ENCODE data around the gene ZSWIM4.

Gene ZSWIM4

GRCh38 chr19:13762635-13763235 lies 32.5 kb upstream of the ZSWIM4 start:
- no peak for TF ChIP-seq EZH2phosphoT487 (IDR thresholded peaks at IDR 0.05; ENCODE audit: low read depth)
- TF ChIP-seq, protein P1, sequence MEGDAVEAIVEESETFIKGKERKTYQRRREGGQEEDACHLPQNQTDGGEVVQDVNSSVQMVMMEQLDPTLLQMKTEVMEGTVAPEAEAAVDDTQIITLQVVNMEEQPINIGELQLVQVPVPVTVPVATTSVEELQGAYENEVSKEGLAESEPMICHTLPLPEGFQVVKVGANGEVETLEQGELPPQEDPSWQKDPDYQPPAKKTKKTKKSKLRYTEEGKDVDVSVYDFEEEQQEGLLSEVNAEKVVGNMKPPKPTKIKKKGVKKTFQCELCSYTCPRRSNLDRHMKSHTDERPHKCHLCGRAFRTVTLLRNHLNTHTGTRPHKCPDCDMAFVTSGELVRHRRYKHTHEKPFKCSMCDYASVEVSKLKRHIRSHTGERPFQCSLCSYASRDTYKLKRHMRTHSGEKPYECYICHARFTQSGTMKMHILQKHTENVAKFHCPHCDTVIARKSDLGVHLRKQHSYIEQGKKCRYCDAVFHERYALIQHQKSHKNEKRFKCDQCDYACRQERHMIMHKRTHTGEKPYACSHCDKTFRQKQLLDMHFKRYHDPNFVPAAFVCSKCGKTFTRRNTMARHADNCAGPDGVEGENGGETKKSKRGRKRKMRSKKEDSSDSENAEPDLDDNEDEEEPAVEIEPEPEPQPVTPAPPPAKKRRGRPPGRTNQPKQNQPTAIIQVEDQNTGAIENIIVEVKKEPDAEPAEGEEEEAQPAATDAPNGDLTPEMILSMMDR (IDR thresholded peaks at IDR 0.05; ENCODE audit: low read depth, low read length): no peak
- H3K36me3 ChIP-seq (replicated peaks; ENCODE audit: low read depth, low read length): peaks cover 19% of the 10 kb centered on the region
- H3K4me3 ChIP-seq (ENCODE audit: low read length): no peak overlapping the region
- no peak overlapping the region for H3K4me2 ChIP-seq (ENCODE audit: low read length)
- no peak overlapping the region for H3K27ac ChIP-seq (ENCODE audit: low read length)
- H4K20me1 ChIP-seq (ENCODE audit: insufficient read depth, low read length): no peaks in the 10 kb centered on the region; the same call in 1 of the 2 replicates
- H3K9ac ChIP-seq (ENCODE audit: low read length): no peak overlapping the region
- H3K4me1 ChIP-seq (ENCODE audit: low read length): peaks cover 8% of the 10 kb centered on the region
- no peaks in the 10 kb centered on the region for H3K27me3 ChIP-seq (ENCODE audit: low read depth, low read length)
- H3K79me2 ChIP-seq (ENCODE audit: low read length): peaks cover 20% of the 10 kb centered on the region
- no peaks in the 10 kb centered on the region for H3K9me3 ChIP-seq (ENCODE audit: insufficient read depth, low read length)
- H2AFZ ChIP-seq (ENCODE audit: low read depth, low read length): no peak overlapping the region

- Histone ChIP-seq H3K4me1 (ENCODE audit: low read length) (peaks cover 8% of the 10 kb centered on the region), H3K36me3 (replicated peaks; ENCODE audit: low read depth, low read length) (peaks cover 18% of the 10 kb centered on the region), H3K9ac (ENCODE audit: low read length) (no peak overlapping the region), H3K4me3 (ENCODE audit: low read length) (peak overlapping the region; percentile 88), H3K79me2 (ENCODE audit: low read length) (peaks cover 20% of the 10 kb centered on the region), H4K20me1 (ENCODE audit: insufficient read depth, low read length) (no peaks in the 10 kb centered on the region; the same call in 1 of the 2 replicates), H3K4me2 (ENCODE audit: low read length) (no peak overlapping the region), H3K27ac (ENCODE audit: low read length) (no peak overlapping the region), H3K27me3 (ENCODE audit: low read depth, low read length) (no peaks in the 10 kb centered on the region), H2AFZ (ENCODE audit: low read depth, low read length) (no peak overlapping the region), H3K9me3 (ENCODE audit: insufficient read depth, low read length) (no peaks in the 10 kb centered on the region)
- TF ChIP-seq, protein P1 (IDR thresholded peaks at IDR 0.05; ENCODE audit: low read depth, low read length): no peak
Measured at GRCh38 chr19:13763265-13763664, 32.0 kb upstream of the ZSWIM4 start.

DNA sequence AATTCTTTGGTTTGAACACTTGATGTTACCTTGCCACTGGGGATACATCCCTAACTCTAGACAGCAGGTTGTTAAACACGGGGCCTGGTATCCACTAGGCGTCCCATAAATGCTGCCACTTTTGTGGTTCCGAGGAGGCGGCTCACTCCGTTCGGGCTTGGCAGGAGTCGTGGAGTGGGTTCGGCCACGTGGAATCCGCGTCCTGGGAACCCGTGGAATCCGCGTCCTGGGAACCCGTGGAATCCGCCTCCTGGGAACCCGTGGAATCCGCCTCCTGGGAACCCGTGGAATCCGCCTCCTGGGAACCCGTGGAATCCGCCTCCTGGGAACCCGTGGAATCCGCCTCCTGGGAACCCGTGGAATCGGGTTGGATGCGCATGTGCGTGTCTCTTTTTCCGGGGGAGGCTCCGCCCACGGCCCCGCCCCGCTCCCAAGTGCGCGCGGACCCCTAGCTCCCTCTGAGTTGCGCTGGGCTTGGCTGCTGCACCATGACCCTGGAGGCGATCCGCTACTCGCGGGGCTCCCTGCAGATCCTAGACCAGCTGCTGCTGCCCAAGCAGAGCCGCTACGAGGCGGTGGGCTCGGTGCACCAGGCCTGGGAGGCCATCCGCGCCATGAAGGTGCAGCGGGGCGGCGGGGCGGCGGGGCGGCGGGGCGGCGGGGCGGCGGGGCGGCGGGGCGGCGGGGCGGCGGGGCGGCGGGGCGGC lies 31.0 kb upstream of the ZSWIM4 start, which contains the start of gene MRI1:
Gene MRI1, plus strand, starts transcription at position 422 of the 707 bp plus-strand sequence. Its CDS starts 67 bp downstream, at position 489.
- H3K9ac ChIP-seq (ENCODE audit: low read length): peak within 1 kb of the TSS; percentile 76
- H3K4me3 ChIP-seq (ENCODE audit: low read length): peak within 1 kb of the TSS; percentile 88
- H3K36me3 ChIP-seq (replicated peaks; ENCODE audit: low read depth, low read length): peaks cover 21% of the 10 kb centered on the region
- TF ChIP-seq, protein P1 (IDR thresholded peaks at IDR 0.05; ENCODE audit: low read depth, low read length): no peak
- TF ChIP-seq EZH2phosphoT487 (IDR thresholded peaks at IDR 0.05; ENCODE audit: low read depth): no peak
- H2AFZ ChIP-seq (ENCODE audit: low read depth, low read length): peak within 1 kb of the TSS; percentile 73; the same call in 1 of the 2 replicates
- H3K27me3 ChIP-seq (ENCODE audit: low read depth, low read length): no peaks in the 10 kb centered on the region
- peaks cover 20% of the 10 kb centered on the region for H3K79me2 ChIP-seq (ENCODE audit: low read length)
- H3K9me3 ChIP-seq (ENCODE audit: insufficient read depth, low read length): no peaks in the 10 kb centered on the region
- H4K20me1 ChIP-seq (ENCODE audit: insufficient read depth, low read length): no peaks in the 10 kb centered on the region; the same call in 1 of the 2 replicates
- H3K4me1 ChIP-seq (ENCODE audit: low read length): peaks cover 8% of the 10 kb centered on the region
- peak within 1 kb of the TSS; percentile 11; the same call in 1 of the 2 replicates for H3K27ac ChIP-seq (ENCODE audit: low read length)
- H3K4me2 ChIP-seq (ENCODE audit: low read length): peak within 1 kb of the TSS; percentile 96

- Histone ChIP-seq H3K36me3 (replicated peaks; ENCODE audit: low read depth, low read length) (peaks cover 22% of the 10 kb centered on the region), H2AFZ (ENCODE audit: low read depth, low read length) (no peak overlapping the region), H3K9me3 (ENCODE audit: insufficient read depth, low read length) (no peaks in the 10 kb centered on the region), H3K9ac (ENCODE audit: low read length) (peak overlapping the region; percentile 59), H3K27ac (ENCODE audit: low read length) (no peak overlapping the region), H3K27me3 (ENCODE audit: low read depth, low read length) (no peaks in the 10 kb centered on the region), H3K4me1 (ENCODE audit: low read length) (peaks cover 8% of the 10 kb centered on the region), H3K4me3 (ENCODE audit: low read length) (peak overlapping the region; percentile 88), H3K4me2 (ENCODE audit: low read length) (peak overlapping the region; percentile 80), H4K20me1 (ENCODE audit: insufficient read depth, low read length) (no peaks in the 10 kb centered on the region; the same call in 1 of the 2 replicates), H3K79me2 (ENCODE audit: low read length) (peaks cover 20% of the 10 kb centered on the region)
- TF ChIP-seq, protein P1 (IDR thresholded peaks at IDR 0.05; ENCODE audit: low read depth, low read length): no peak
- no peak for TF ChIP-seq EZH2phosphoT487 (IDR thresholded peaks at IDR 0.05; ENCODE audit: low read depth)
Measured at GRCh38 chr19:13764821-13765394, 30.3 kb upstream of the ZSWIM4 start.
